Activated CD4-positive, alpha-beta memory T cell treated with anti-CD3 and anti-CD28 coated beads for 36 hours (primary cell): ENCODE measurements around the gene FBXO44. TPM values are rescaled to one million over a fixed set of nuclear protein-coding genes. Genes with fewer than 3 reads are reported as not detected.

Experiments
- CTCF ChIA-PET: fragments of 350-600 bp; sonication (Branson Sonifier 250); formaldehyde crosslinking; loops from one replicate; lab custom pipeline; 2021; ENCODE audit warnings: antibody characterized with exemption, inconsistent platforms; lab: Charles Lee
- POLR2A ChIA-PET: fragments of 350-600 bp; sonication (Branson Sonifier 250); formaldehyde crosslinking; loops from one replicate; lab custom pipeline; 2021; ENCODE audit warnings: antibody characterized with exemption; lab: Charles Lee
- DNase-seq: peaks from one replicate; pipeline ENCODE4 v3.0.0-alpha.2; 2020
- H3K27ac Mint-ChIP-seq: one replicate; pipeline ENCODE4 v1.8.0; 2021; ENCODE audit warnings: mixed read lengths
- H3K27me3 Mint-ChIP-seq: one replicate; pipeline ENCODE4 v1.8.0; 2021; ENCODE audit warnings: mixed read lengths
- H3K36me3 Mint-ChIP-seq: one replicate; pipeline ENCODE4 v1.8.0; 2021; ENCODE audit warnings: mixed read lengths
- H3K4me1 Mint-ChIP-seq: one replicate; pipeline ENCODE4 v1.8.0; 2021; ENCODE audit warnings: low read depth, mixed read lengths
- H3K4me3 Mint-ChIP-seq: one replicate; pipeline ENCODE4 v1.8.0; 2021; ENCODE audit warnings: mild to moderate bottlenecking, mixed read lengths
- H3K9me3 Mint-ChIP-seq: one replicate; pipeline ENCODE4 v1.8.0; 2021; ENCODE audit warnings: mixed read lengths
- intact Hi-C: fragments of 100-400 bp; cut with micrococcal nuclease; formaldehyde crosslinking; loops from one replicate; pipeline ENCODE4 v1.15.1; 2023
- total RNA-seq, 2 experiments: library from RNA; stranded (reverse); gene quantifications; one replicate each; pipeline ENCODE4 v1.2.3, GENCODE V29; 2021

Gene FBXO44
- total RNA-seq, 2 experiments from 2014 or later: 16.8 to 18.6 TPM

- ChIA-PET POLR2A (no interaction called here), CTCF (interaction anchor here (1.8 kb wide), 1 partner anchor 15 kb away, joined by 7 read pairs; no protein-coding TSS in a partner anchor)
- no peak for DNase-seq
- intact Hi-C loops: no loop called here
- Mint-ChIP-seq H3K27me3 (peaks cover 3% of the 10 kb centered on the region), H3K4me3 (no peak overlapping the region), H3K36me3 (no peaks in the 10 kb centered on the region), H3K27ac (no peak overlapping the region), H3K9me3 (no peaks in the 10 kb centered on the region), H3K4me1 (no peaks in the 10 kb centered on the region)
These were observed 49.5 kb downstream of the FBXO44 start for GRCh38 chr1:11704194-11704529.

- H3K9me3 Mint-ChIP-seq: no peaks in the 10 kb centered on the region
- H3K27me3 Mint-ChIP-seq: peaks cover 2% of the 10 kb centered on the region
- POLR2A ChIA-PET: no interaction called here
- no peaks in the 10 kb centered on the region for H3K4me1 Mint-ChIP-seq
- no peaks in the 10 kb centered on the region for H3K36me3 Mint-ChIP-seq
- CTCF ChIA-PET: interaction anchor here (1.2 to 1.8 kb wide), 3 partner anchors 15 to 59 kb away, joined by 3 to 7 read pairs (median 3); no protein-coding TSS in a partner anchor
- H3K4me3 Mint-ChIP-seq: no peak overlapping the region
- H3K27ac Mint-ChIP-seq: no peak overlapping the region
- no peak for DNase-seq
- intact Hi-C loops: no loop called here
These were observed 50.2 kb downstream of the FBXO44 start for GRCh38 chr1:11704691-11705475.

GRCh38 chr1:11705596-11705995 lies 50.9 kb downstream of the FBXO44 start:
- H3K9me3 Mint-ChIP-seq: no peaks in the 10 kb centered on the region
- H3K4me3 Mint-ChIP-seq: no peak overlapping the region
- no peaks in the 10 kb centered on the region for H3K4me1 Mint-ChIP-seq
- H3K27ac Mint-ChIP-seq: no peak overlapping the region
- CTCF ChIA-PET: interaction anchor here (1.2 to 1.3 kb wide), 2 partner anchors 55 to 60 kb away, joined by 3 read pairs; no protein-coding TSS in a partner anchor
- DNase-seq: no peak
- intact Hi-C loops: no loop called here
- no peaks in the 10 kb centered on the region for H3K36me3 Mint-ChIP-seq
- H3K27me3 Mint-ChIP-seq: peaks cover 2% of the 10 kb centered on the region
- POLR2A ChIA-PET: no interaction called here

GRCh38 chr1:11706292-11706691 lies 51.6 kb downstream of the FBXO44 start:
- Mint-ChIP-seq H3K27me3 (peaks cover under 1% of the 10 kb centered on the region), H3K36me3 (no peaks in the 10 kb centered on the region), H3K27ac (no peak overlapping the region), H3K9me3 (no peaks in the 10 kb centered on the region), H3K4me1 (no peaks in the 10 kb centered on the region), H3K4me3 (no peak overlapping the region)
- POLR2A ChIA-PET: no interaction called here
- intact Hi-C loops: no loop called here
- CTCF ChIA-PET: no interaction called here
- DNase-seq: no peak

GRCh38 chr1:11707621-11708276 lies 53.1 kb downstream of the FBXO44 start:
- CTCF ChIA-PET: interaction anchor here (0.9 to 1.3 kb wide), 5 partner anchors 12 to 670 kb away, joined by 3 to 5 read pairs (median 3); no protein-coding TSS in a partner anchor
- Mint-ChIP-seq H3K4me3 (no peak overlapping the region), H3K9me3 (no peaks in the 10 kb centered on the region), H3K36me3 (no peaks in the 10 kb centered on the region), H3K27me3 (peaks cover 2% of the 10 kb centered on the region), H3K27ac (no peak overlapping the region), H3K4me1 (no peaks in the 10 kb centered on the region)
- POLR2A ChIA-PET: interaction anchor here (0.6 to 1.5 kb wide), 3 partner anchors 12 to 55 kb away, joined by 3 to 4 read pairs (median 3); no protein-coding TSS in a partner anchor
- intact Hi-C loops: no loop called here
- DNase-seq: no peak

- no peaks in the 10 kb centered on the region for H3K4me1 Mint-ChIP-seq
- no peak for DNase-seq
- H3K27ac Mint-ChIP-seq: no peak overlapping the region
- CTCF ChIA-PET: interaction anchor here (1.0 to 1.3 kb wide), 4 partner anchors 11 to 63 kb away, joined by 3 to 4 read pairs (median 4); partner anchors contain the start of gene FBXO6
- POLR2A ChIA-PET: interaction anchor here (0.6 to 1.5 kb wide), 3 partner anchors 11 to 56 kb away, joined by 3 to 4 read pairs (median 3); no protein-coding TSS in a partner anchor
- H3K4me3 Mint-ChIP-seq: no peak overlapping the region
- H3K9me3 Mint-ChIP-seq: no peaks in the 10 kb centered on the region
- intact Hi-C loops: no loop called here
- no peaks in the 10 kb centered on the region for H3K36me3 Mint-ChIP-seq
- peaks cover 2% of the 10 kb centered on the region for H3K27me3 Mint-ChIP-seq
These were observed 54.1 kb downstream of the FBXO44 start for GRCh38 chr1:11708554-11709350.

GRCh38 chr1:11711490-11711889 lies 56.8 kb downstream of the FBXO44 start:
- H3K4me3 Mint-ChIP-seq: no peak overlapping the region
- H3K36me3 Mint-ChIP-seq: no peaks in the 10 kb centered on the region
- no peaks in the 10 kb centered on the region for H3K9me3 Mint-ChIP-seq
- intact Hi-C loops: no loop called here
- no peaks in the 10 kb centered on the region for H3K4me1 Mint-ChIP-seq
- no peak overlapping the region for H3K27ac Mint-ChIP-seq
- ChIA-PET CTCF (interaction anchor here (0.7 to 2.5 kb wide), 8 partner anchors 8 to 66 kb away, joined by 3 to 21 read pairs (median 4); partner anchors contain the start of gene FBXO6), POLR2A (no interaction called here)
- DNase-seq: no peak
- peaks cover 2% of the 10 kb centered on the region for H3K27me3 Mint-ChIP-seq

- CTCF ChIA-PET: interaction anchor here (0.7 kb wide), 1 partner anchor 102 kb away, joined by 3 read pairs; no protein-coding TSS in a partner anchor
- no peak overlapping the region for H3K27ac Mint-ChIP-seq
- intact Hi-C loops: no loop called here
- no peak overlapping the region for H3K4me3 Mint-ChIP-seq
- POLR2A ChIA-PET: no interaction called here
- H3K4me1 Mint-ChIP-seq: no peaks in the 10 kb centered on the region
- H3K9me3 Mint-ChIP-seq: no peaks in the 10 kb centered on the region
- DNase-seq: no peak
- peaks cover 2% of the 10 kb centered on the region for H3K27me3 Mint-ChIP-seq
- no peaks in the 10 kb centered on the region for H3K36me3 Mint-ChIP-seq
These were observed 57.6 kb downstream of the FBXO44 start for GRCh38 chr1:11712285-11712684.

Other genes with a start within 250 kb of the FBXO44 start
- gene DISP3, start 175.7 kb upstream of the FBXO44 start, total RNA-seq: under 1 TPM; 0.07 to 0.21 TPM
- gene FBXO2, start 448 bp upstream of the FBXO44 start, total RNA-seq: 1 to 10 TPM; 1.8 to 2.5 TPM
- gene FBXO6, start 9.3 kb downstream of the FBXO44 start, total RNA-seq: 10 to 100 TPM; 14.1 to 15.1 TPM
- 10 to 100 TPM; 88.5 to 93.2 TPM for gene MAD2L2, start 26.3 kb downstream of the FBXO44 start, total RNA-seq
- under 1 TPM; 0.05 to 0.07 TPM for gene DRAXIN, start 36.8 kb downstream of the FBXO44 start, total RNA-seq
- gene AGTRAP, start 81.3 kb downstream of the FBXO44 start, total RNA-seq: 10 to 100 TPM; 16.5 to 18.0 TPM
- not detected for gene C1orf167, start 107.3 kb downstream of the FBXO44 start, total RNA-seq
- 10 to 100 TPM; 12.8 to 13.3 TPM for gene MTHFR, start 151.1 kb downstream of the FBXO44 start, total RNA-seq
- 10 to 100 TPM; 11.3 to 11.6 TPM for gene CLCN6, start 151.3 kb downstream of the FBXO44 start, total RNA-seq
- gene NPPA, start 192.9 kb downstream of the FBXO44 start, total RNA-seq: not detected
- not detected for gene NPPB, start 204.1 kb downstream of the FBXO44 start, total RNA-seq